KOPT-K1 (cell line): ENCODE measurements around the gene AOPEP.

Source experiments
- H3K27ac ChIP-seq: fragments of 200-600 bp; sonication (generic); 2 replicates; pipeline ENCODE4 v1.5.1; 2016; ENCODE audit warnings: antibody characterized with exemption, mild to moderate bottlenecking, low read depth, low read length; ENCODE audit not compliant: poor library complexity, severe bottlenecking
- H3K36me3 ChIP-seq: fragments of 200-600 bp; sonication (generic); 2 replicates; pipeline ENCODE4 v1.5.1; 2017; ENCODE audit warnings: antibody characterized with exemption, mild to moderate bottlenecking, low read length, moderate library complexity; ENCODE audit not compliant: insufficient read depth
- H3K9me3 ChIP-seq: fragments of 200-600 bp; sonication (generic); 2 replicates; pipeline ENCODE4 v1.5.1; 2017; ENCODE audit warnings: antibody characterized with exemption, low read length, mild to moderate bottlenecking; ENCODE audit not compliant: insufficient read depth, poor library complexity, severe bottlenecking

Gene AOPEP

DNA sequence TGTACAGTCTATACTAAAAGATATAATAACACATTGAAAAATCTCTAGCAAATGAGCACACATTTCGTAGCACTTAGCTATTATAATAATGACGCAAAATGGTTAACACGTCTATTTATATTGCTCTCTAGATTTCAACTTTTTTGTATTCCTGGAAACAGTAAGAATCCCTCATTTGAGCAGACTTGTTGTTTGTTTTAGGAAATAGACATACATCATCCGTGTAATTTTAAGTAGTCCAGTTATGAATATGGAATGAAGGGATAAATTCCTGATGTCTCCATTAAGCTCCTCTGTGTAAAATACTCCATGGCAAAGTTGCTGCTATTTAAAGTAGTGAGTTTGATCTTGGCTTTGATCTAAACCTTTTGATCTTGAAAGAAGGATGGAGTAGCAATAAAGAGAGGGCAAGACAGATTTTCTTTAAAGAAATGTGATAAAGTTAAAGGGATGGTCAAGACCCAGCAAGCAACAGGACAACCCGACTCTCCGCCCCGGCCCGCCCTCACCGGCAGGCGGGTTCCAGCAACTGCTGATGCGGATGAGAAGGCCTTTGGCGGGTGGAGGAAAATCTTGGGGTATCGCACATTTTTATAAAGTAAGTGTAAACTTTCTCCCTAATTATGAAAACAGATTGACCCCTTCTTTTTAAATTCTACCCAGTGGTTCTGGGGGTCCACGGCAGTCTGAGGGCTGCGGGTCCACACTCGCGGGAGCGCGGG lies 277.4 kb downstream of the AOPEP start:
- no peak overlapping the region for H3K27ac ChIP-seq
- no peaks in the 10 kb centered on the region for H3K9me3 ChIP-seq
- H3K36me3 ChIP-seq: no peaks in the 10 kb centered on the region

DNA sequence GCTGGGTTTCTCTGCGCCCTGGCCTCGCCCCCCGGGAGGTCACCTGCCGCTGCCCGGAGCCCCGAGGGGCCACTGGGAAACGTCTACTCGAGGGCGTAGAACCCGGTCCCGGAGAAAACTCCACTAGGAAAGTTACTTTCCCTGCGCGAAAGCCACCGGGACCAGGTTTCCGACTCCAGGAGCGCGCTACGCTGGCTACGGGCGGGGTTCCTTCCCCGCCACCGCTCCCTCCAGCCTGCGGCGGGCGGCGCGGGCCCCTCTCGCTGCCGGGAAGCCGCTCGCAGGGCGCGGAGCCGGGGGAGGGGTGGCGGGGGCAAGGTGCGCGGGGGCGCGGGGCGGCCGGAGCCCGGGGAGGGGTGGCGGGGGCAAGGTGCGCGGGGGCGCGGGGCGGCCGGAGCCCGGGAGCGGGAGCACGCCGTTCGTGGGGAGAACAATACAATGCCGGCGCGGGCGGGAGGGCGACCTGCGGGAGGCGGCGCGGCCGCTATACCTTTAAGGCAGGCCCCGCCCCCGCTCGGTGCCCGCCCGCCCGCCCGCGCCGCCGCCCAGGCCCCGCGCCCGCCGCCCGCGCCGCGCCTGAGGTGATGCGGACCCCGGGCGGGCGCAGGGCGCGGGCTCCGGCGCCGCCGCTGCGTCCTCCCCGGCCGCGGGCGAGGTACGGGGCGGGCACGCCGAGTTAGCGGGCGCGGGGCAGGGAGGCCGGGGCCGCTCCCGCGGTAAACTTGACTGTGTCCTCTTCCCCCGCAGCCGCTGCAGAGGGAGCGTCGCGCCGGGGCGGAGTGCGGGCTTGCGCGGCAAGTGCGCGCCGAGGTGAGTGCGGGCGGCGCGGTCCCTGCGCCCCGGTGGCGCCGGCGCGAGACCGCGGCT lies 278.1 kb downstream of the AOPEP start:
- Histone ChIP-seq H3K27ac (no peak overlapping the region), H3K9me3 (no peaks in the 10 kb centered on the region), H3K36me3 (no peaks in the 10 kb centered on the region)

DNA sequence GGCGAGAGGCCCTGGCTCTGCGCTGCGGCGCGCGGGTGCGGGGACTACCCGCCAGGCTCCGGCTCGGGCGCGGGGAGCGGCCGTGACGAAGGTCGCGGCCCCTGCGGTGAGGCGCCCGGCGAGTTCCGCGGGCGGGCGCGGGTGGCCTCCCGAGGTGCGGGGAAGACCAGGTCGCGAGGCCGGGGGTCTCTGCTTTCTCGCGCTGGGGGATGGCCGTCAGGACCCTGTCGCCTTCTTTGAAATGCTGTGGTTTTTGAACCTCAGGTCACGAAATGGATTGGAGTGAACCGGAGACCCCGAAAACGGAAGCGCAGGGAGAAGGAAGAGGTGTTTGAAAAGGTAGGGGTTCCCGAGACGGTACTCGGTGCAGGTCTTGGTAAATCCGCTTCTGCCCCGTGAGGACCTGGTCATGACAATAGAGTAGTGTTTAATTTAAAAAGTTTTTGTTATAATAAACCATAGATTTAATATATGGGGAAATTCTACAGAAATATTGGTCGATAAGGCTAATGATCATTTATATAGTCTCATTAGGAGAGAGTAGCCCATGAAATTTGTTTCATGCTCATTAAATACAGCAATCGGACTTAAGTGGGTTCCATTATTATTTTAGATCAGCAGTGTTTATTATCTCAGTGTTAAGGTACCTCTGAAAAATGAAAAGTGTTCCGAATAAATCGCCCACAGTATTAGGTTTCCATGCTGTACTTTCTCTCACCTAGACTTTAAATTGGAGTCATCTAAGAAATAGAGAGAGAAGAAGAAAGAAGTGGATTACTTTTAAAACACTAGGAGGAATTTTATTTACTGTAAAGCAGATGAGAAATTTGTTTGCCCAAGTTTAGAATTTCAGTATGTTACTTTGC lies 279.0 kb downstream of the AOPEP start:
- Histone ChIP-seq H3K9me3 (no peaks in the 10 kb centered on the region), H3K27ac (no peak overlapping the region), H3K36me3 (no peaks in the 10 kb centered on the region)

DNA sequence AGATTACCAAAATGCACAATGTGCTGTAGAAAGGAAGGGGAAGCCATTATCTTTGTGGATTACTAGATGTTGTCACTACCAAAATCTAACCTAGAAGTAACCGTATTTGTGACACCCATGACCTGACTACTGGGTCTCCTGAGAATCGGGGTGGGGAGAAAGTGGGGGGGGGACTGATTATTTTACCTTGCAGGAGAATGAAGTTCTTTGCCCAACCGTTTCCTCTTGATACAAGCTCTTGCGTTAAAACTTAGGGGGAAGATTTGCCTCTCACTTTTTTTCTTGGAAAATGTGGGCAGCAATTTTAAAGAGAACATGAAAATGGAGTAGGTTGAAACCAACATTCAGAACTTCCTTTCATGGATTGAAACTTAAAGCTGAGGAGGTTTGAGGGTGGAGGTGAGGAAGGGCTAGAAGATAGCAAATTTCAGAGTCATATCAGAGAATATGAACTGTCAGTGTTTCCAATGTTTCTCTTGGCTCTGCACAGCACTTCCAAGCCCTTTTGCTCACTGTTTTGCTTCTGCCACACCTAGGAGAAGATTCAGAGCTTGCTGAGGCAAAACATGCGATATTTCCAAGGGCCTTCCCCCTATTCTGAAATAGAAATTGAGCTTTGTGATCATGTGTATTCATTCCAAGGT lies 280.8 kb downstream of the AOPEP start:
- no peaks in the 10 kb centered on the region for H3K9me3 ChIP-seq
- no peaks in the 10 kb centered on the region for H3K36me3 ChIP-seq
- no peak overlapping the region for H3K27ac ChIP-seq

DNA sequence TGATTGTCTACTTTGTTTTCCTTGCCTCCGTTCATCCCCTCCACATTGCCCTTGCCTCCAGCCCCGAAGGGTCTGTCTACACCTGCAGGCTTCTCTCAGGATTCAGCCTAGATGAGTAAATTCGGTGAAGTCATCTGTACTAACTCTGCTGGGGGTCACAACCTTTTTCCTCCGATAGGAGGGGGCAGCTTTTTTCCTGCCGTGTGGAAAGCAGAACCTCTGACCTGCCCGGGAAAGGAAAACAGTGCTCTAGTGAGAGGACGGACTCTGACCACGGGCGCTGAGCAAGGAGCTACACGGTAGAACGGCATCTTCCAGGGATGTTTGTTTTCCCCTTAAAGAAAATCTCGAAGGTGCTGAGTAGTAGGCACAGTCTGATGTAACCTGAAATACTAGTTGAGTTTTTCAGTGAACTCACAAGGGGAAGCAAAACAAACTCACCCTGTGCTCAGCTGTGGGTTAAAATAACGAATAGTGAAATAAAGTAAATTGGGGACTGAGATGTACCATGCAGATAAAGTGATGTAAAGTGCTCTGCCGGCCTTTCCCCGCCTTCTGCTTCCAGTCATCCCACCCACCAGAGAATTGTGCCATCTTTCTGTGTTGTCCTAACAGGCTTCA lies 281.8 kb downstream of the AOPEP start:
- Histone ChIP-seq H3K36me3 (no peaks in the 10 kb centered on the region), H3K9me3 (no peaks in the 10 kb centered on the region), H3K27ac (no peak overlapping the region)

DNA sequence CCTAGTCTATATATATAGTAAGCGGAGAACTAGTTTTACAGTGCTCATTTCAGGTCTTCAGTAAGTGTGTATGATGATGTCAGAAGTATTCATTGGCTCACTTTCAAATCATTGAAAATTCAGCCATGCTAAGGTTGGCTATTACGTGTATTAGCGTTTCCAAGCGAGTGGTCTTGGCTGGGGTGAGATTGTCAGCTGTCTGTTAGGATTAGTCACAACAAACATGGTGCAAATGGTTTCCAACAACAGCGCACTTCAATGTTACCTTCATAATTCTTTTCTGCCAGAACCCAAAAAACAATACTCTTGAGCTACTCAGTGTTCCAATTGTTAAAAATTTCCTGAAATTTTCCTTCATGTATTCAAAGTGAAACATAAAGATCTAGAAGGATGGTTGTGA lies 283.0 kb downstream of the AOPEP start:
- no peaks in the 10 kb centered on the region for H3K9me3 ChIP-seq
- H3K27ac ChIP-seq: no peak overlapping the region
- no peaks in the 10 kb centered on the region for H3K36me3 ChIP-seq

DNA sequence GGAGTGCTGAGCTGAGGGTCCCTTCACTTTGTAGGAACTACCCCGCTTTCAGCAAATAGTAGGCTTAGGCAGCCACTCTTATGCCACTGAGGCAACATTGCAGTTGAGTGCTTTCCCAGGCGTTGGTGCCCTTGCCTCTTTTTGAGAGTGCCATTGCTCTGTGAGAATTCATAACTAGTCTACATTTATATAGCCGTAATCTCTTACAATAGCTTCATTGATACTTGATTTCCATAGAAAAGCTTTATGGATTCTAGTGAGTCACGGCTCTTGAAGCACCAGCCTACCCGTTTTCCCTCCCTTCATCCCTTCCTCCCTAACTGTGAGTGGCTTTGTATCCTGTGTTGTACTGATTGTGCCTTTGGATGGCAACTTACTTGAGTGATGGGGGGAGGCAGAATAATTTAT lies 283.9 kb downstream of the AOPEP start:
- Histone ChIP-seq H3K27ac (no peak overlapping the region), H3K36me3 (no peaks in the 10 kb centered on the region), H3K9me3 (no peaks in the 10 kb centered on the region)

DNA sequence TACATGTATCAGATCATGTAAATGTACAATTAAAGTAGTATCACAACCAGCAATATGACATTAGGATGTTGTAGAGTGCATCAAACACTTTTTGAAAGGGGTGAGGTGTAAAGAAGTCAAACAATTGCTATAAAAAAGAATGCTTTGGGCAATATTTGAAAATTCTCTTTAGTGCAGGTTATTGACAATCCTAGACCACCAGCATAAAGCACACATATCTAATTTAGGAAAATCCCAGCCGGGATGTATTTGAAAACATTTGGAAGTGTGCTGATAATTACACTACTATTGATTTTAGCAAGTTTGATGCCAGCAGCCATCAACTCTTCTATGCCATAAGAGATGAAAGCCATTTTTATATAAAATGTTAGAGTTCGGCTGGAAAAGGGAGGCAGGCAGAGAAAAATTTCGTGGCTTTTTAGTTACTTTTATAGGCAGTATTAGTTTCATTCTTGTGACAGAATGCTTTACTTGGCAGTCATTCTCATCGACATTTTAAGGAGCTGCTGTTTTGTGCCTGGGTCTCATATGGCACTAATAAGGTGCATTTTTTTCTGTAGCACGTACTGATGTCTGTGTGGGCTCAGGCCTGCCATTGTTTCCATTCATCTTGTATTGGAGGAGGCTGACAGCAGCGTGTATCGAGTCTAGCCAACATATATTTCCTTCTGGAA lies 285.7 kb downstream of the AOPEP start:
- H3K27ac ChIP-seq: no peak overlapping the region
- no peaks in the 10 kb centered on the region for H3K9me3 ChIP-seq
- no peaks in the 10 kb centered on the region for H3K36me3 ChIP-seq

DNA sequence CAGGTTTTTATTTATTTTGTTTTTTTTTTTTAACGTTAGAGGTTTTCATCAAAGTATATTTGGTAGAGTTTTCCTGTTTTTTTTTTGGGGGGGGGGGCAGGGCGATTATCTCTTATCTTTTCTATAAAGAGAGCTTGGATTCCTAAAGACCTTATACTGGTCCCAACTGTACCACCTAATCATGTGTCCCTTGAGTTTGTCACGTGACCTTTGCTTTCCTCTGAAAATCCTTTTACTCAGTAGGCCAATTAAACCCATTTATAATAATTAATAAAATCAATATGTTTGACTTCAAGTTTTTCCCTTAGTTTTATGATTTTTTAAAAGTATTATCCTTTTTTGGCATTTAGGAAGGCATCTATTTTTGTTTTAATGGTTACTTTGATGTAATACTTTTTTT lies 286.4 kb downstream of the AOPEP start:
- no peak overlapping the region for H3K27ac ChIP-seq
- no peaks in the 10 kb centered on the region for H3K9me3 ChIP-seq
- no peaks in the 10 kb centered on the region for H3K36me3 ChIP-seq

DNA sequence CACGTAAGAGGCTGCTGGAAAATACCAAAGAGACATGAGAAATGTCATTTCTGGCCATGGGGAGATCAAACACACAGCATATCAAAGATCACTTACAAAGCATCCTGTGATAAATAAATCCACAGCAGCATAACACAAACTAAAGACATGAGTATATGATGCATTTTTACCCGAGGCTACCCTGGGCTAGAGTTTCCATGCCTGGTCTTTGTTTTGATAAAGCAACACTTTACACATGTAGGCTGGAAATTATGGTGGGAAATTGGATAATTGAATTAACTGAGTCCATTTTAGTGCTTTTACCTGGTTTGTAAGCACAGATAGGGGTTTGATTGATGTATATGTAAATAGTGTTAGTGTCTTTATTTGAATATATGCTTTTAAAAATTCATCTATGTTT lies 288.4 kb downstream of the AOPEP start:
- Histone ChIP-seq H3K27ac (no peak overlapping the region), H3K9me3 (no peaks in the 10 kb centered on the region), H3K36me3 (no peaks in the 10 kb centered on the region)

DNA sequence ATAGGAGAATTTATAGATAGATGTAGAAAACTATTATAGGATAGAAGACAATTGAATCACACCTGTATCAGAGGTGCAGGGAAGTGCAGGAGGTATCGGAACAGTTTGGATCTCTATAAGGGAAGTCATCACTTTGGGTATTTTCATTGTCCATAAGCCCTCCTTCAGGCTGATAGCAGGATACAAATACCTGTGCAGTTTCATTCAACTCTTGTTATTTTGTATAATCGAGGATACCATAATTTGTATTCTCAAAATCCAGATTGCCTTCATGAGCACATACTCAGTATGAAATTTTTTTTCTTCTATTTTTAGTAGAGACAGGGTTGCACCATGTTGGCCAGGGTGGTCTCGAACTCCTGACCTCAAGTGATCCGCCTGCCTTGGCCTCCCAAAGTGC lies 289.1 kb downstream of the AOPEP start:
- Histone ChIP-seq H3K27ac (no peak overlapping the region), H3K9me3 (no peaks in the 10 kb centered on the region), H3K36me3 (no peaks in the 10 kb centered on the region)

DNA sequence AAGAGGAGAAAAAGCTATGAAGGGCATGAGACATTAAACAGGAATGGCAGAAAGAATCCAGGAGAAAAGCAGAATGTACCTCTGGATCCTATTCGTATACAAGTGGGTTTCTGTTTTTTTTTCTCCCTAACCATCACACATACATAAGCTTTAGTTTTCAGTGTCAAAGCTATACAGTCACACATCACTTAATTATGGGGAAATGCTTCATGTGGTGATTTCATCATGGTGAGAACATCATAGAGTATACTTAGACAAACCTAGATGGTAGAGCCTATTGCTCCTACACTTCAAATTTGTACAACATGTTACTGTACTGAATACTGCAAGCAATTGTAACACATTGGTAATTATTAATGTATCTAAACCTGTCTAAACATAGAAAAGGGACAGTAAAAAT lies 290.6 kb downstream of the AOPEP start:
- Histone ChIP-seq H3K9me3 (no peaks in the 10 kb centered on the region), H3K36me3 (no peaks in the 10 kb centered on the region), H3K27ac (no peak overlapping the region)

DNA sequence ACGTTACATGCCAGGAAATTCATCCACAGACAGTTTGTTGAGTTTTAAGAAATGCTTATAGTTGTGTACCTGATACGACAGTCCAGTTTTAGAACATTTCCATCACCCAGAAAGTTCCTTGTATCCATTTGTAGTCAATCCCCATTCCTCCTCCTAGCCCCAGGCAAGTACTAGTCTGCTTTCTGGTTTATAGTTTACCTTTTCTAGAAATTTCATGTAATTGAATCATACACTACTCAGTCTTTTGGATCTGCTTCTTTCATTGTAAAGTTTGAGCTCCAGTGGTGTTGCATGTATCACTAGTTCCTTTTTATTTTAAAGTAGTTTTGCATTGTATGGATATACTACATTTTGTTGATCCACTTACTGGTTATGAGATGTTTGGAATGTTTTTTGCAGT lies 291.2 kb downstream of the AOPEP start:
- H3K9me3 ChIP-seq: no peaks in the 10 kb centered on the region
- H3K27ac ChIP-seq: no peak overlapping the region
- no peaks in the 10 kb centered on the region for H3K36me3 ChIP-seq
